Mucosa of rectum (tissue), 2 donors: ENCODE results near the gene PDE4D.
A peak's percentile ranks its signal among the peaks of the same experiment; 100 is the strongest.

Experiments used
- H3K27ac ChIP-seq, 2 donors: one replicate each; pipeline ENCODE4 v1.7.0; 2013; ENCODE audit warnings: inconsistent platforms in 2 of 2, low read depth in 2 of 2, low read length in 2 of 2
- H3K27me3 ChIP-seq, 2 donors: one replicate each; pipeline ENCODE4 v1.7.0; 2013; ENCODE audit warnings: low read length in 2 of 2; ENCODE audit not compliant: control insufficient read depth in 2 of 2, insufficient read depth in 2 of 2
- H3K36me3 ChIP-seq, 2 donors: one replicate each; pipeline ENCODE4 v1.7.0; 2013; ENCODE audit warnings: low read length in 2 of 2; ENCODE audit not compliant: control insufficient read depth in 2 of 2, insufficient read depth in 2 of 2
- H3K4me1 ChIP-seq, 2 donors: one replicate each; pipeline ENCODE4 v1.7.0; 2013; ENCODE audit warnings: low read length in 2 of 2, mild to moderate bottlenecking in 1 of 2; ENCODE audit not compliant: control insufficient read depth in 2 of 2, insufficient read depth in 2 of 2
- H3K4me3 ChIP-seq, 2 donors: one replicate each; pipeline ENCODE4 v1.7.0; 2013; ENCODE audit warnings: low read length in 2 of 2
- H3K9ac ChIP-seq, 2 donors: one replicate each; pipeline ENCODE4 v1.7.0; 2013; ENCODE audit warnings: low read length in 2 of 2, low read depth in 1 of 2, mild to moderate bottlenecking in 1 of 2
- H3K9me3 ChIP-seq, 2 donors: one replicate each; pipeline ENCODE4 v1.7.0; 2013; ENCODE audit warnings: low read length in 2 of 2; ENCODE audit not compliant: control insufficient read depth in 2 of 2
- donor health status: healthy.
- donor health status: Normal muscosa, but diverticular disease.

PDE4D gene

GRCh38 chr5:59525311-59525710 is 368.2 kb downstream of the PDE4D start:
- Histone ChIP-seq H3K9me3 (no peaks in the 10 kb centered on the region), H3K4me1 (peaks cover 4 to 21% of the 10 kb centered on the region in 2 donors), H3K36me3 (no peaks in the 10 kb centered on the region), H3K27ac (peak overlapping the region; percentile 2 to 39), H3K4me3 (no peak overlapping the region), H3K27me3 (no peaks in the 10 kb centered on the region), H3K9ac (no peak overlapping the region)

GRCh38 chr5:59522201-59522831 is 371.2 kb downstream of the PDE4D start:
- H3K4me1 ChIP-seq: peaks cover 4 to 21% of the 10 kb centered on the region in 2 donors
- H3K27me3 ChIP-seq: no peaks in the 10 kb centered on the region
- no peaks in the 10 kb centered on the region for H3K36me3 ChIP-seq
- H3K27ac ChIP-seq: no peak overlapping the region
- no peak overlapping the region for H3K9ac ChIP-seq
- H3K9me3 ChIP-seq: no peaks in the 10 kb centered on the region
- H3K4me3 ChIP-seq: no peak overlapping the region

- no peak overlapping the region for H3K27ac ChIP-seq
- no peaks in the 10 kb centered on the region for H3K27me3 ChIP-seq
- no peak overlapping the region for H3K4me3 ChIP-seq
- no peak overlapping the region for H3K9ac ChIP-seq
- no peaks in the 10 kb centered on the region for H3K36me3 ChIP-seq
- H3K9me3 ChIP-seq: no peaks in the 10 kb centered on the region
- peaks cover 4 to 21% of the 10 kb centered on the region in 2 donors for H3K4me1 ChIP-seq
These were observed 372.1 kb downstream of the PDE4D start for GRCh38 chr5:59521476-59521875.

- Histone ChIP-seq H3K9me3 (no peaks in the 10 kb centered on the region), H3K27me3 (no peaks in the 10 kb centered on the region), H3K27ac (no peak overlapping the region), H3K4me1 (peaks cover 0 to 5% of the 10 kb centered on the region in 2 donors), H3K9ac (no peak overlapping the region), H3K36me3 (no peaks in the 10 kb centered on the region), H3K4me3 (no peak overlapping the region)
These were observed 374.2 kb downstream of the PDE4D start for GRCh38 chr5:59519338-59519737.

- Histone ChIP-seq H3K9ac (no peak overlapping the region), H3K9me3 (no peaks in the 10 kb centered on the region), H3K36me3 (no peaks in the 10 kb centered on the region), H3K27me3 (no peaks in the 10 kb centered on the region), H3K4me1 (peaks cover 0 to 5% of the 10 kb centered on the region in 2 donors), H3K4me3 (no peak overlapping the region), H3K27ac (no peak overlapping the region)
These were observed 375.5 kb downstream of the PDE4D start for GRCh38 chr5:59517926-59518585.

- Histone ChIP-seq H3K27ac (no peak overlapping the region), H3K4me3 (no peak overlapping the region), H3K4me1 (no peaks in the 10 kb centered on the region), H3K9me3 (no peaks in the 10 kb centered on the region), H3K27me3 (no peaks in the 10 kb centered on the region), H3K36me3 (no peaks in the 10 kb centered on the region), H3K9ac (no peak overlapping the region)
These were observed 377.4 kb downstream of the PDE4D start for GRCh38 chr5:59516161-59516560.

- H3K4me1 ChIP-seq: peaks cover 0 to 2% of the 10 kb centered on the region in 2 donors
- no peak overlapping the region for H3K4me3 ChIP-seq
- no peak overlapping the region for H3K27ac ChIP-seq
- H3K27me3 ChIP-seq: no peaks in the 10 kb centered on the region
- H3K9ac ChIP-seq: no peak overlapping the region
- H3K9me3 ChIP-seq: no peaks in the 10 kb centered on the region
- no peaks in the 10 kb centered on the region for H3K36me3 ChIP-seq
These were observed 387.1 kb downstream of the PDE4D start for GRCh38 chr5:59506285-59506877.

- peaks cover 0 to 2% of the 10 kb centered on the region in 2 donors for H3K4me1 ChIP-seq
- no peak overlapping the region for H3K27ac ChIP-seq
- H3K9me3 ChIP-seq: no peaks in the 10 kb centered on the region
- H3K4me3 ChIP-seq: no peak overlapping the region
- H3K27me3 ChIP-seq: no peaks in the 10 kb centered on the region
- no peaks in the 10 kb centered on the region for H3K36me3 ChIP-seq
- no peak overlapping the region for H3K9ac ChIP-seq
These were observed 389.5 kb downstream of the PDE4D start for GRCh38 chr5:59504043-59504442.

- no peaks in the 10 kb centered on the region for H3K9me3 ChIP-seq
These were observed 390.3 kb downstream of the PDE4D start for GRCh38 chr5:59503220-59503619.

GRCh38 chr5:59501316-59501715 is 392.2 kb downstream of the PDE4D start:
- Histone ChIP-seq H3K27ac (no peak overlapping the region), H3K36me3 (no peaks in the 10 kb centered on the region), H3K9ac (no peak overlapping the region), H3K9me3 (no peaks in the 10 kb centered on the region), H3K4me3 (no peak overlapping the region), H3K27me3 (no peaks in the 10 kb centered on the region), H3K4me1 (no peaks in the 10 kb centered on the region)

More at GRCh38 chr5:59503220-59503619, 390.3 kb downstream of the PDE4D start:
- Histone ChIP-seq H3K27ac (no peak overlapping the region), H3K4me3 (no peak overlapping the region), H3K9ac (no peak overlapping the region), H3K4me1 (peaks cover 0 to 2% of the 10 kb centered on the region in 2 donors), H3K36me3 (no peaks in the 10 kb centered on the region), H3K27me3 (no peaks in the 10 kb centered on the region)
